Gastrocnemius medialis (tissue), 4 donors: Measurements from ENCODE around the gene DYNC2H1.

Source experiments
- POLR2A ChIP-seq, 2 donors: fragments of 450-650 bp; IDR thresholded peaks; one replicate each; pipeline ENCODE4 v1.6.1; 2017; ENCODE audit warnings: antibody characterized with exemption in 2 of 2, mild to moderate bottlenecking in 2 of 2, moderate library complexity in 2 of 2
- TF ChIP-seq, protein P1 (sequence below), 5 experiments: fragments of 450-650 bp in 3 of 5; fragments of 200-600 bp in 2 of 5; sonication (generic) in 2 of 5; IDR thresholded peaks in 4 of 5; conservative IDR thresholded peaks in 1 of 5; 1 replicate in 4 of 5; 2 replicates in 1 of 5; pipeline ENCODE4 v1.5.1; 2016 to 2019; ENCODE audit warnings: antibody characterized with exemption in 5 of 5, mild to moderate bottlenecking in 3 of 5, moderate library complexity in 3 of 5

DNA sequence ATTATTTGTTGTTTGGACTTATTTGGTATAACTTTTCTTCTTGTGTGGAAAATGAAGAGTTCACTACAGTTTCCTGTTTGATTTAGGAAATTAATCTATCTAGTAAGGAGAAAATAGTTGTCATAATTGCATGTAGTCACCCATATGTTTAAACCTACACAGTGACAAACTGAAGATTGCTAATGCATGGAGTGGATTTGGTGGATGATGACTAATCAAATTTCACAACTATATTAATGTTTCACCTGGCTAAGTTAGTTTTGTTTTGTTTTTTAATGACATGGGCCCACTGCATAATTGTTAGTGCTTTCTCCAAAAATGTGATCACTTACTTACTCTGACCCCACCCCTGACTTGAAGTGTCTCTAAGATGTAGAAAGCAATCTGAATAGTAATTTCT is 170.6 kb downstream of the DYNC2H1 start:
- TF ChIP-seq, protein P1, sequence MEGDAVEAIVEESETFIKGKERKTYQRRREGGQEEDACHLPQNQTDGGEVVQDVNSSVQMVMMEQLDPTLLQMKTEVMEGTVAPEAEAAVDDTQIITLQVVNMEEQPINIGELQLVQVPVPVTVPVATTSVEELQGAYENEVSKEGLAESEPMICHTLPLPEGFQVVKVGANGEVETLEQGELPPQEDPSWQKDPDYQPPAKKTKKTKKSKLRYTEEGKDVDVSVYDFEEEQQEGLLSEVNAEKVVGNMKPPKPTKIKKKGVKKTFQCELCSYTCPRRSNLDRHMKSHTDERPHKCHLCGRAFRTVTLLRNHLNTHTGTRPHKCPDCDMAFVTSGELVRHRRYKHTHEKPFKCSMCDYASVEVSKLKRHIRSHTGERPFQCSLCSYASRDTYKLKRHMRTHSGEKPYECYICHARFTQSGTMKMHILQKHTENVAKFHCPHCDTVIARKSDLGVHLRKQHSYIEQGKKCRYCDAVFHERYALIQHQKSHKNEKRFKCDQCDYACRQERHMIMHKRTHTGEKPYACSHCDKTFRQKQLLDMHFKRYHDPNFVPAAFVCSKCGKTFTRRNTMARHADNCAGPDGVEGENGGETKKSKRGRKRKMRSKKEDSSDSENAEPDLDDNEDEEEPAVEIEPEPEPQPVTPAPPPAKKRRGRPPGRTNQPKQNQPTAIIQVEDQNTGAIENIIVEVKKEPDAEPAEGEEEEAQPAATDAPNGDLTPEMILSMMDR (IDR thresholded peaks at IDR 0.05 in 4 of 5, conservative IDR thresholded peaks at IDR 0.05 in 1 of 5), result no peak
- TF ChIP-seq POLR2A (IDR thresholded peaks at IDR 0.05), result no peak
